NCI-H69 (cell line): ENCODE data around the gene PLCB2.

Experiments used
- DNase-seq: peaks from one replicate; lab custom pipeline; 2025; lab: John Stamatoyannopoulos, UW

PLCB2 gene

GRCh38 chr15:40303576-40303975, 4.2 kb downstream of the PLCB2 start:
- no peak for DNase-seq

- no peak for DNase-seq
These were observed 4.8 kb downstream of the PLCB2 start for GRCh38 chr15:40302981-40303380.

DNA sequence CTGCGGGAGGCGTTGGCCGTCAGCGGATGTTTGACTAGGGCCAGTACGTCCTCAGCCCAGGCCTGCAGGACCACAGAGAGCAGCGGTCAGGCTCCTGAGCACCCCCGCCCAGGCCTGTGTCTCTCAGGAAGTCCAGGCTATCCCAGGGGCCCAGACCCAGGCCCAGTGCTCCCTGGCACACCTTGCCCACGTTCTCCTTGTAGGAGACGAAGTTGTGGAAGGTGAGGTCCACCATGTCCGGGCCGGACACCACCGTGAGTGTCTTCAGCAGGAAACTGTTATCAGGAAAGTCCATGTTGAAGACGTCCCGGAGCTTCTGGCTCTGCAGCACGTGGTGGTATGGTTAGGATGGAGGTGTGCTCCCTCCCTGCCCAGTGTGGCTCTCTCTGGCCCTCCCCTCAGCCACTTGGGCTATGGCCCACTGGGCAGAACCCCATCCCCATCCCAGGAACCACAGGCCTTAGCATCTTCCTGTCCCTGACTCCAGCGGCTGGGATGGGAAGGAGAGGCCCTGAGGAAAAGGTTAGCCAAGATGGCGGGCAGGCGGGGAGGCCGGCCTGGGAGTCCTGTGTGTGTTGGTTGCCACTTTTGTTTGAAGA, 5.3 kb downstream of the PLCB2 start:
- no peak for DNase-seq

DNA sequence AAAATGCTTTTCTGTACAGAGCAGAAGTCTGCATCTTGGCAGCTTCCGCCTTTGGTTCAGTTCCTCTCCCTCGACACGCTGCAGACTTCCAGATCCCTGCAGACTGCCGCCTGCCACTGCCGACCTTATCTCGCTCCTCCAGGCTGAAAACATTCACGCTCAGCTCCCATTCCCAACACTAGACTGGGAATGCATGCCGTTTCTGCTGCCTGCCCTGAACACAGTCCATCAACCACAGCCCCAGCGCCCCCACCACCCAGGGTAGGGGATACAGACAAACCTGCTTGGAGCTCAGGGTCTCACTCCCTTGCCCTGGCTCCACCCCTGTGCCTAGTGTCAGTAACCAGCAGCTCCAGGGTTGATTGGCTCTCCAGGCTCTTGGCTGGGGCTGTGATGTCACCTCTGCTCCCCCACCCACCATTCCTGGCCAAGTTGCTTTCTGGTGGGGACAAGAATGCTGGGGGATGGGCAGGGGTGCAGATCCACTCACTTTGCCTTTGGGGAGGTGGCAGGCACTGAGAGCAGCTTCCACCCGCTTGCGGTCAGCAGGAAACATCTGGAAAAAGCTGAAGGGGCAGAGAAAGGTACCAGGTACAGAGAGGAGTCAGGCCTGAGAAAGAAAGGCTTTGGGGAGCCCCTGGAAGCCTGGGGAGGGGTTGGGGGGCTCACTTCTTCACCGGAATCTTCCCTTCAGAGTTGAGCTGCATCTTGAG, 6.1 kb downstream of the PLCB2 start:
- no peak for DNase-seq

- no peak for DNase-seq
These were observed 7.0 kb downstream of the PLCB2 start for GRCh38 chr15:40300771-40301170.

DNA sequence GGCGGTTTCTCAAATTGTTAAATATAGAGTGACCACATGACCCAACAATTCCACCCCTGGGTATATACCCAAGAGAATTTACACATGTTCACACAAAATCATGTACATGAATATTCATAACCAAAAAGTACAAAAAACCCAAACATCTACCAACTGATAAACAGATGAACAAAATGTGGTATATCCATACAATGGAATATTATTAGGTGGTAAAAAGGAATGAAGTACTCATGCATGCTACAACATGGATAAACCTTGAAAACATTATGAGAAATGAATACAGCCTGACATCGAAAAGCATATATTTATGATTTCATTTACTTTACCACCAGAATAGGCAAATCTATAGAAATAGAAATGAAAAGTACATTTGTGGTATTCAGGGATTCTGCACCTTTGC, 7.4 kb downstream of the PLCB2 start:
- DNase-seq, result no peak

GRCh38 chr15:40298216-40298935, 9.4 kb downstream of the PLCB2 start:
- DNase-seq, result no peak

DNA sequence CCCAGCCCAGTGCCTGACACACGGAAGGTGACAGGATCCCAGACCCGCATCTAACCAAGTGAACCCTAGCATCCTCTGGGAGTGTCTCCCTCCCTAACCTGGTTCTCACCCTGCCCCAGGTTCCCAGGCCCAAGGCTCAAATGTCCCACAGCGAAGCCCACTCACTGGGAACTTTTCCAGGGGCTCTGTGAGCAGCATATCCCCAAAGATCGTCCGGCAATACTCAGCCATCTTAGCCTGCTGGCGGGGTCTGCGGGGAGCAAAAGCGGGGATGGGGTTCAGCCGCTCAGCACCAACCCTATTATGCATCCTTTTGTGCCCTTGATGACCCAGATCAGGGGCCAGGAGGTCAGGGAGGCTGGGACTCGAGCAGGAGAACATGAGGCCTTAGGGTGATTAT, 10.4 kb downstream of the PLCB2 start:
- DNase-seq, result no peak

GRCh38 chr15:40296561-40297230, 11.0 kb downstream of the PLCB2 start:
- no peak for DNase-seq

DNA sequence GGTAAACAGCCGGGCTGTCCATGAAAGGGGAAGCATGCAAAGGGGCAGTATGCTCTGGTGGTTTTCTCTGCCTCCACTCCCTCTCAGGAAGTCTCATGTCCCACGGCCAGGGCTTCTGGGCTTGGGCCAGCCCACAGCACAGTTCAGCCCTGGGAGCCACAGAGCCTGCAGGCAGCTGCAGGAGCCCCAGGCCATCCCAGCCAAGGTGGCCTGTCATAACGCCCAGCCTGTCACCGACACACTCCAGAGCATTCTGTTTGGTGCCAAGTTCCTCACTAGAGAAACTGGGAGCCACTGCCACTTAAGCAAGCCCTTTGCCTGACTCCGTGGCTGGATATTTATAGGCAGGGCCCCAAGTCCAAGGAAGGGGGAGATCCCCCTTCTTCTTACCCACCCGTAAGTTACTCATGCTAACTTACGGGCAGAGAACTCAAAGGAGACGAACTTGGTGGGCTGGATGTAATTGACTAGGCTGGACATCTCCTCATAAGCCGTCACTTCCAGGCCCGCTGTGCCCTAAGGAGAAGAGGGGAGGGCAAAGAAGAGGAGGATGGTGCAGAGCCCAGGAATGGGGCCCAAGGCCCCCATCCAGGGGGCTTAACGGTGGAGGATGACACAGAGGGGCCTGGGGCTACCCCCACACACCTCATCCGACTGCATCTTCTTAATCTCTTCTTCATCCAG, 11.7 kb downstream of the PLCB2 start:
- DNase-seq, result no peak

GRCh38 chr15:40295297-40295696, 12.4 kb downstream of the PLCB2 start:
- no peak for DNase-seq

- peak; percentile 47 for DNase-seq
These were observed 13.5 kb downstream of the PLCB2 start for GRCh38 chr15:40293905-40294895.

DNA sequence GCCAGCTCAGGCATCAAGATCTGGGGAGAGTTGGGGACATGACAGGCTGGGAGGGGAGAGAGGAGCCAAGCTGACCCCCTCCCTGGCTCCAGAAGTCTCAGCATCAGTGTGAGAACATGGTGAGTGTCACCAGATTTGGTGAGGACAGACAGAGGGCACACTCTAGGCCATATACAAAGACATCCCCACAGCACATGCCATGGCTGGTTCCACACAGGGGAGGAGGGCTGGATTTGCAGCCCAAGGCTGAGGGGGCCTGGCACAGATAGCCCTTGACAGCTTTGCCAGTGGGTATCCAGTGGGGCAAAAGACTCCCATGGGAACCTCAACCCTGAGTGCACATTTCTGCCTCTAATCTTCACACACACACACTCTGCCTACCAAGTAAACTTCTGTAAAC, 14.7 kb downstream of the PLCB2 start:
- DNase-seq, result no peak

DNA sequence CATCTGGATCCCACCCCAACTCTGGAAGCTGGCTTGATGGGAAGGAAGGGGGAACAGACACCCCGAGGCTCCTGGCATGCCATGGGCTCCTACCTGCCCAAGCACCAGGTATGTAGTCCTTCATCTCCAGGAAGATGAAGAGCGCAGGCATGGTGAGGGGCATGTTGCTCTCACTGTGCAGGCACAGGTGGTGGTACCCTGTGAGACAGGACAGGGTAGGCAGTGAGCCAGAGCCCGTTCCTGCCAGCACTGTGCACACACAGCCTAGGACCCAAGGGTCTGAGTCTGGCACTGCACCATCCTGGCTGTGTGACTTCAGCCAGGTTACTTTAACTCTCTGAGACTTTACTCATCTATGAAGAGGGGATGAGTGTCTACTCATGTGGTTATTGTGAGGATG, 15.5 kb downstream of the PLCB2 start:
- DNase-seq, result no peak

DNA sequence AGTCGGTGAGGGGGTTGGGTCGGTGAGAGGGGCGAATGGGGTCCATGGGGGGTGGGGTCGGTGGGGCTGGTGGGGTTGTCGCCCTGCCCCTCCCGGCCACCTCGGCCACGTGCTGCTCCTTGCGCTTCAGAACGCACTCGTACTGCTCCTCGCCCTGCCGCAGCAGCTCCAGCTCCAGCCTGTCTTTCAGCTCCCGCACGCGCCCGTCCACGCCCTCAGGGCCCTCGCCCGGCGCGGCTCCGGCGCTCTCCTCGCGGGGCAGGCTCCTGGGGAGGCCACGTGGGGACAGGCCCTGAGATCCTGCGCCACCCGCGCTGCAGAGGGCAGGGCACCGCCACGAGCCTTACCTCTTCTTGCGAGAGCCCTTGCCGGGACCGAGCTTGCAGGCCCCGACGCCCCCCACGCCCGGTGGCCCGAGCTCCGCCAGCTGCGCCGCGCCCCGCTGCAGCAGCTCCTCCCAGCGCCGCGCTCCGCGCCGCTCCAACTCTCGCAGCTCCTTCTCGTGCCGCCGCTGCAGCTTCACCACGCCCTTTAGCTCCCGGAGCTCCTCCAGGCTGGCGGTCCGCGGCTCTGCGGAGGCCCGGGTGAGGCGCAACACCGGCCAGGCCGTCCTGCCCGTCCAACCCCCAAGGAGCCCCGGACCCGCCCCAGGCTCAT, 16.7 kb downstream of the PLCB2 start:
- DNase-seq, result peak; percentile 82

DNA sequence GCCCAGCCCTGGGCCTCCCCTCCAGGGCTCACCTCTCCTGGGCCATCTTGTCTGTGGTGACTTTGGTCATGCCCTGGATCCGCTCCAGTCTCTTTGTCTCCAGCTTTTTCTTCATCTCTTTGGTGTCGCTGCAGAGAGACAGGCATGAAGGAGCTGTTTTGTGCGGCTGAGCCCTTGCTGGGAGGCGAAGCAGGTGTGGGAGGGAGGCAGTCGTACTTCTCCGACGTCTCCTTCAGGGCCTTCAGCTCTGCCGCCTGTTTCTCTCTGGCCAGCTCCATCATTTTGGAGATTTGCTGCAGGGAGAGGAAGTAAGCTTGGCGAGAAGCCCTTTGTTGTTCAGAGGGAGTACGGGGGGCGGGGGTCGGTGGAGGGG, 17.2 kb downstream of the PLCB2 start:
- no peak for DNase-seq

- DNase-seq, result peak; percentile 85
These were observed 18.5 kb downstream of the PLCB2 start for GRCh38 chr15:40289140-40289775.

DNA sequence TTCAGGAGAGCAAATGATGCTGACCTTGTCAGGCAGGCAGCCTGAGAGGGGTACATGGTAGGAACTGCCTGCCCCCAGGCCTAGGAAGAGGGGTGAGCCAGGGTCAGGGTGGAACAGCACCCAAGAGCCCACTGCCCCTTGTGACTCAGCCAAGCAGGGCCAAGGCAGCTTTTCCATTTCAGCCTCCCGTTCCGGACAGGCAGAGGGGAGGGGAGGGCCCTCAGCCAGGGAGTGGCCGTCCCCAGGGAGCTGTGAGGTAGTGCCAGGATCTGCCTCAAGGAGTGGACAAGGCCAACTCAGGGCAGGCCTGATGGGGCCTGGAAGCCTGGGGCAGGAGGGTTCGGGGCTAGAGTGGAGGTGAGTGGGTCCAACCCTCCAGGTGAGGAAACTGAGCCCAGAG, 19.8 kb downstream of the PLCB2 start:
- peak; percentile 35 for DNase-seq

- no peak for DNase-seq
These were observed 20.2 kb downstream of the PLCB2 start for GRCh38 chr15:40287505-40287904.

GRCh38 chr15:40286794-40287193, 20.9 kb downstream of the PLCB2 start:
- DNase-seq, result no peak
